KOPT-K1 (cell line): ENCODE measurements around the gene OLA1.

Experiments used
- H3K27ac ChIP-seq: fragments of 200-600 bp; sonication (generic); 2 replicates; pipeline ENCODE4 v1.5.1; 2016; ENCODE audit warnings: antibody characterized with exemption, mild to moderate bottlenecking, low read depth, low read length; ENCODE audit not compliant: poor library complexity, severe bottlenecking
- H3K36me3 ChIP-seq: fragments of 200-600 bp; sonication (generic); 2 replicates; pipeline ENCODE4 v1.5.1; 2017; ENCODE audit warnings: antibody characterized with exemption, mild to moderate bottlenecking, low read length, moderate library complexity; ENCODE audit not compliant: insufficient read depth
- H3K9me3 ChIP-seq: fragments of 200-600 bp; sonication (generic); 2 replicates; pipeline ENCODE4 v1.5.1; 2017; ENCODE audit warnings: antibody characterized with exemption, low read length, mild to moderate bottlenecking; ENCODE audit not compliant: insufficient read depth, poor library complexity, severe bottlenecking

The OLA1 gene

GRCh38 chr2:174039551-174040416 is 208.5 kb downstream of the OLA1 start:
- H3K27ac ChIP-seq: no peak overlapping the region
- H3K36me3 ChIP-seq: no peaks in the 10 kb centered on the region
- no peaks in the 10 kb centered on the region for H3K9me3 ChIP-seq

GRCh38 chr2:174038462-174038861 is 209.9 kb downstream of the OLA1 start:
- H3K9me3 ChIP-seq: no peaks in the 10 kb centered on the region
- H3K36me3 ChIP-seq: no peaks in the 10 kb centered on the region
- H3K27ac ChIP-seq: no peak overlapping the region

- H3K9me3 ChIP-seq: no peaks in the 10 kb centered on the region
- no peak overlapping the region for H3K27ac ChIP-seq
- no peaks in the 10 kb centered on the region for H3K36me3 ChIP-seq
Observed at GRCh38 chr2:174036825-174037224, 211.5 kb downstream of the OLA1 start.

GRCh38 chr2:174035981-174036742 is 212.2 kb downstream of the OLA1 start:
- Histone ChIP-seq H3K27ac (no peak overlapping the region), H3K9me3 (no peaks in the 10 kb centered on the region), H3K36me3 (no peaks in the 10 kb centered on the region)

GRCh38 chr2:174035117-174035635 is 213.2 kb downstream of the OLA1 start:
- no peak overlapping the region for H3K27ac ChIP-seq
- H3K9me3 ChIP-seq: no peaks in the 10 kb centered on the region
- no peaks in the 10 kb centered on the region for H3K36me3 ChIP-seq

- Histone ChIP-seq H3K36me3 (no peaks in the 10 kb centered on the region), H3K9me3 (no peaks in the 10 kb centered on the region), H3K27ac (no peak overlapping the region)
Observed at GRCh38 chr2:174033163-174033550, 215.2 kb downstream of the OLA1 start.

- Histone ChIP-seq H3K27ac (no peak overlapping the region), H3K36me3 (no peaks in the 10 kb centered on the region), H3K9me3 (no peaks in the 10 kb centered on the region)
Observed at GRCh38 chr2:174031226-174031625, 217.1 kb downstream of the OLA1 start.

- Histone ChIP-seq H3K9me3 (no peaks in the 10 kb centered on the region), H3K27ac (no peak overlapping the region), H3K36me3 (no peaks in the 10 kb centered on the region)
Observed at GRCh38 chr2:174028935-174029334, 219.4 kb downstream of the OLA1 start.

- Histone ChIP-seq H3K27ac (no peak overlapping the region), H3K36me3 (no peaks in the 10 kb centered on the region), H3K9me3 (no peaks in the 10 kb centered on the region)
Observed at GRCh38 chr2:174027956-174028355, 220.4 kb downstream of the OLA1 start.

GRCh38 chr2:174026122-174026845 is 222.0 kb downstream of the OLA1 start:
- H3K36me3 ChIP-seq: no peaks in the 10 kb centered on the region
- H3K9me3 ChIP-seq: no peaks in the 10 kb centered on the region
- H3K27ac ChIP-seq: no peak overlapping the region

- Histone ChIP-seq H3K27ac (no peak overlapping the region), H3K9me3 (no peaks in the 10 kb centered on the region), H3K36me3 (no peaks in the 10 kb centered on the region)
Observed at GRCh38 chr2:174025271-174026121, 222.8 kb downstream of the OLA1 start.

- no peak overlapping the region for H3K27ac ChIP-seq
- no peaks in the 10 kb centered on the region for H3K36me3 ChIP-seq
- no peaks in the 10 kb centered on the region for H3K9me3 ChIP-seq
Observed at GRCh38 chr2:174024524-174025270, 223.6 kb downstream of the OLA1 start.

- H3K27ac ChIP-seq: no peak overlapping the region
- H3K36me3 ChIP-seq: no peaks in the 10 kb centered on the region
Observed at GRCh38 chr2:174023591-174024523, 224.5 kb downstream of the OLA1 start.

More at GRCh38 chr2:174023591-174024523, 224.5 kb downstream of the OLA1 start:
- H3K9me3 ChIP-seq: no peaks in the 10 kb centered on the region
